B cell (primary cell): ENCODE results near the gene NID1.

Experiments used
- EZH2 ChIP-seq: IDR thresholded peaks from 2 replicates; pipeline ENCODE4 v1.6.1; 2012; ENCODE audit warnings: borderline replicate concordance, low read depth, mild to moderate bottlenecking, moderate library complexity, low read length; ENCODE audit not compliant: insufficient read depth, poor library complexity, severe bottlenecking
- TF ChIP-seq, protein P1 (sequence below): fragments of 200-600 bp; IDR thresholded peaks from one replicate; pipeline ENCODE4 v1.8.0; 2022; ENCODE audit warnings: antibody characterized with exemption, mild to moderate bottlenecking

GRCh38 chr1:236091933-236092318 is 27.0 kb upstream of the NID1 start:
- TF ChIP-seq, protein P1, sequence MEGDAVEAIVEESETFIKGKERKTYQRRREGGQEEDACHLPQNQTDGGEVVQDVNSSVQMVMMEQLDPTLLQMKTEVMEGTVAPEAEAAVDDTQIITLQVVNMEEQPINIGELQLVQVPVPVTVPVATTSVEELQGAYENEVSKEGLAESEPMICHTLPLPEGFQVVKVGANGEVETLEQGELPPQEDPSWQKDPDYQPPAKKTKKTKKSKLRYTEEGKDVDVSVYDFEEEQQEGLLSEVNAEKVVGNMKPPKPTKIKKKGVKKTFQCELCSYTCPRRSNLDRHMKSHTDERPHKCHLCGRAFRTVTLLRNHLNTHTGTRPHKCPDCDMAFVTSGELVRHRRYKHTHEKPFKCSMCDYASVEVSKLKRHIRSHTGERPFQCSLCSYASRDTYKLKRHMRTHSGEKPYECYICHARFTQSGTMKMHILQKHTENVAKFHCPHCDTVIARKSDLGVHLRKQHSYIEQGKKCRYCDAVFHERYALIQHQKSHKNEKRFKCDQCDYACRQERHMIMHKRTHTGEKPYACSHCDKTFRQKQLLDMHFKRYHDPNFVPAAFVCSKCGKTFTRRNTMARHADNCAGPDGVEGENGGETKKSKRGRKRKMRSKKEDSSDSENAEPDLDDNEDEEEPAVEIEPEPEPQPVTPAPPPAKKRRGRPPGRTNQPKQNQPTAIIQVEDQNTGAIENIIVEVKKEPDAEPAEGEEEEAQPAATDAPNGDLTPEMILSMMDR, result no peak
- TF ChIP-seq EZH2, result no peak
